Left forelimb (tissue), 1 donor: ENCODE data around the gene TNKS1BP1.
"Not testable (repeated sequence)": the region's sequence is repeated elsewhere in the genome, so short reads cannot be mapped to it uniquely, and the experiment has no call there.

ENCODE experiments used
- DNase-seq: peaks from one replicate; pipeline ENCODE4 v3.0.0-alpha.2; 2018; ENCODE audit warnings: low spot score

TNKS1BP1 gene

DNA sequence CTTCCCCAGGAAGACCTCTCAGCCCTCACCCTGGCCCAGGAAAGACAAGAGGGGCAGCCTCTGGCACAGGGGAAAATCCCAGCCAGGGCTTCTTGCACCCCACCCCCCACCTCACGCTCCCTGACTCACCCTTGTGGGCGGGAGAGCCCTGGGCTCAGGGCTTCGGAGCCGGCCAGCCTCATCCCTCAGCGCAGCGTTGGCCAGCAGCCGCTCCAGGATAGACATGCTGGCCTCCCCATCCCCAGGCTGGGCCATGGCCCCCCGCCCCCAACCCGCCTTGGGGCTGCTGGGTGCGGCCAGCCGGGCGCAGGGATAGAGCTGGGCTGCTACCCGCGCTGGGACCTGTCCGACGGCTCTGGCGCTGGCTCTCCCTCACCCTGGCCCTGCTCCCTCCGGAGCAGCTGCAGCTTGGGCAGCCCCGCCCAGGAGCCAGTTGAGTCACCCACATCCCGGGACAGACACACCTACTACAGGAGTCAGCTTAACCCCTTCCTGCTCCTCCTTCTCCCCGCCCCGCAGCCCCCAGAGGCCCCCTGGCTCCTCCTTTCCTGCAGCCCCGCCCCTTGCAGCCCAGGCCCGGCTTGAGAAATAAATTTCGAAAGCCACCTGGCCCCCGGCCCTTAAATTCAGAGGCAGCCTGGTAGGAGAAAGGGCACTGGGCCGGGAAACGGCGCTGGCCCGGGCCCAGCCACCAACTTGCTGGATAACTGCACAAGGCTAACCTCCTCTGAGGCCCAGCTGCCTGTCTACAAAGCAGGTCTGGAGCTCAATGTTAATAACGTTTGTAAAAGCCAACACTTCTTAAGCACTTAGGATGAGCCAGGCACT, 13.4 kb downstream of the TNKS1BP1 start:
- DNase-seq: peak; percentile 87

DNA sequence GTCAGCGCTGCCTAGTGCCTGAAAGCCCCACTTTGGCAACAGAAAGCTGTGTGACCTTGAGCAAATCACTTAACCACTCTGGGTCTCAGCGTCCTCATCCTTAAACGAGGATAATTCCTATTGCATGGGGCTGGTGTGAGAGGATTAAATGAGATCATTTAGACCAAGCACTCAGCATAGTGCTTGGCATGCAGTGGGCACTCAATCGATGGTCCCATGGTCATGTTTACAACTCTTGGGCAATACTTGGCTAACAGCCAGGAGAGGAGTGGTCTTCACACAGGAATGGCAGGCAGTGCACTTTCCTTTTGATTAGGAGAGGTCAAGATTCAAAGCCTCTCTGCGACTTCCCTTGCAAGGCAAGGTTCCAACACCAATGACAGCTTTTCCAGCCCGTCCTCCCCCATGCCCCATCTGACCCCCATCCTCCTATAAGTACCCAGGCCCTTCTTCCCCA, 14.1 kb downstream of the TNKS1BP1 start:
- DNase-seq: no peak

DNA sequence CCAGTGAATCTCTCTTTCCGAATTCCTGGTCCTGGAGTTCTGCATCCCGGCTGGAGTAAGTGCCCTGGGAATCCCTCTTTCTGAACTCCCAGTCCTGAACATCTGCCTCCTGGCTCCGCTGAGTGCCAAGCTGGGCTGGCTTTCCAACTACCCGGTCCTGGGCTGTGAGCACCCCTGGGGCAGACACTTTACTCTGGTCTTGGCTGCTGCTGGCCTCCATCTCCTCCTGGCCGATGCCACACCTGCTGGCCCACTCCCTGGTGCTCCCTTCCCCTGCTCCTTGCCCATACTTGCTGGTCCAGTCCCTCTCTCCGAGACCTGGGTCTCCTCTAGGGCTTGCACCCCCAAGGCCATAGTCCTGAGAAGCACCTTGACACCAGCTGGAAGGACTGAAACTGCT, 14.7 kb downstream of the TNKS1BP1 start:
- no peak for DNase-seq

DNA sequence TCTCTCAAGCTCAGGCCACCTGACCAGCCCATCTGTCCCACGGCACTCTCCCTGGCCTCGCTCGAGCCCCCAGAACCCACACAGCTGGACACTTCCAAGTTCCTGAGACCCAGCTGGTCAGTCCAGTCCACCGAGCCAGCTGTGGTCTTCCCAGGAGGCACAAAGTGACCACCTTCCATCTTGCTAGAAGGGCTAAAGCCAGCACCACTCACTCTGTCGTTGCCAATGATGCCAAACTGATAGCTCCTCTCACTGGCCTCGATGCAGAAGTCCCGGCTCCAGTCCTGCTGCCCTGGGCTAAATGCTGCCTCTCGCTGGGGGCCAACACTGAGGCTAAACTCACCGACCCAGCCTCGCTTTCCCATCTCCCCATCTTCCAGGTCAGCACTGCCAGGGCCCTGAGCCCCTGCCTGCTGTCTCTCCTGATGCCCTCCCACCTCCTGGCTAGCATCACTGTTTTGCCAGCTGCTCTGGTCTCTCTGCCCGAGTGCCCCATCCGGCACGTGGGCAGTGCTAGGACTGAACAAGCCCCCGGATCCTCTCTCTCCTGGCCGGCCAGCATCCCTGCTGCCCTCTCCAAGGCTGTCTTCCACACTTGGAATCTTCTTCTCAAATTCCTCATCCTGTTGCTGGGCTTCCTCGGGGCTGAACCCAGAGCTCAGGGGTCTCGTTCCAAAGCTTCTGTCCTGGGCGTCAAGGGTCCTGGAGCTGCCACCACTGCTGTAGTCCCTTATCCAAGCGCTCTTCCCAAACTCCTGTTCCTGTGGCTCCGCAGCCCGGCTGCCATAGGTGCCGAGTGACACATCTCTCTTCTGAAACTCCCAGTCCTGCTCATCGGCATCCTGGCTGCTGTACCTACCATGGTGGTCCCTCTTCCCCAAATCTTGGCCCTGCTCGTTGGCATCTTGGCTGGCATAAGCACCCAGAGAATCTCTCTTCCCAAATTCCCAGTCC, 15.4 kb downstream of the TNKS1BP1 start:
- no peak for DNase-seq

DNA sequence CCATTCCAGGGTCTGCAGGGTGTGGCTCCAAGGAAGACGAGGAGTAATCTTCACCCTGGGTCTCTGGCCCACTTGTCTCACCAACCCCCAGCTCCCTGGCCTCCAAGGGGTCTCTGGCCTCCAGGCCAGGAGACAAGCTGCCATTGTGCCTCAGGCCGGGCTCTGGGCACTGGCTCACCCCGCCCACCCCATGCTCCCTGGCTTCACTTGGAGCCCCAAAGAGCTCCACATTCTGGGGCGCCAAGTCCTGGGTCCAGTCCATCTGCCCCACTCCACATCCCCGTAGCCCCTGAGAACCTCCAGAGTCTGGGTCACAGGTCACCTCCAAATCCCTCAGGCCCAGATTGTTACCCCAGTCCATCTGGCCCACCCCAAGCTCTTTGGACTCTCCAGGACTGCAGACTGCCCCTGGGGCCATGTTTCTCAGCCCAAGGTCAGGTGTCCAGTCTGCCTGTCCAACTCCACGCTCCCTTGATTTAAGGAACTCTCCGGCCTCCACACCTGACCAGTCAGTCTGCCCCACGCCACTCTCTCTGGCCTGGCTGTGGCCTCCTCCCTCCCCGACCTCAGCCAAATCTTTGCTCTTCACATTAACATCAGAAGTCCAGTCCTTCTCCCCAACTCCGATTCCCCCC, 16.2 kb downstream of the TNKS1BP1 start:
- DNase-seq: no peak

DNA sequence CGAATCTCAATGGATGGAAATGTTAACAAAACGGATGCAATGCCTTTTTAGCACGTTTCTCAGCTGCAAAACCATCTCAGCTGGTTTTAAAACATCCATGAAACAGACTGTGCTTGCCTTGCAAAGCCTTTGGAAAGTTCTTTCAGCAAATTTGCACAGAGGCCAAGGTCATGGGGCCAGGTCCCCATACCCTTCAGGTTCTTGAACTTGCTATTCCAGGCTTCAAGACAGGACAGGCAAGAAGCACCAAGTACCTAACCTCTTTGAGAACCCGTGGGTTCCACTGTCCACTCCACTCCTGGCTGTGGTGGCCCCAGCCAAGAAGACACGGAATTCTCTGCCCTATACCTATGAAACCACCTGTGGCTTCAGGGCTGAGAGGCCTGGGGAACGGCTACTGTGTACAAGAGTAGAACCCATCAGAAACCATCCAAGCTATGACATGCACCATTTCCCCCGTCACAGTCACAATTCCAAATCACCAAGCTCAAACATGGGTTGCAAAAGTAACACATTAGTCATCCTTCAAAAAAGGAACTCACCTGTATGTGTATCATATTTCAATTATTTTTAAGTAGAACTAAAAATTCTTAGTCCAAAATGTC, 17.0 kb downstream of the TNKS1BP1 start:
- DNase-seq: no peak

DNA sequence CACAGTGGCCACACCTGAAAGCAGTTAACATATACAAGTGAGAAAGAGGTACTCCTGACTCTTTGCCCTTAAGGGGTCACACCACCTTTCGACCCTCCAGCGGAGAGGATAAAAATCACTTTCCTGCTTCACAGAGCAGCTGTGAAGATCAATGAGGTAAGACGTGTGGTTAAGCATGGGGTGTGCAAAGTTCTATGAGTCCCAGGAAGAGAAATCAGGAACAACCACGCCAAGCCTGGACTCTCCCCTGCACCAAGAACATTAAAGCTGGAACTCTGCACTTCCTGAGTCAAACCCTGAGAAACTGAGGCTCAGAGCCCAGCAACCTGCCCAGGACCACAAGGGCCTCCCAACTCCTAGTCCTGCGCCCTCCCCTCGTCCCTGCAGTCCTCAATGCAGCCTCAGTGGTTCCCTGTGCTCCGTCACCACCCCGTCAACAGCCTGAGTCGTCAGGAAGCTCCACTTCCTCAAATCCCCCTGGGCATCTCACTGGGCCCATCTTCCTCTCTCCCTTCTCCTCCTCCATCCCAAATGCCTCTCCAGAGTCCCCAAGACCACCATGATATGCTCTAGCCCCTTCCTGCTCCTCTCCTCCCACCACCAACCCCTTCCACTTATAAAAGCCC, 17.7 kb downstream of the TNKS1BP1 start:
- no peak for DNase-seq

DNA sequence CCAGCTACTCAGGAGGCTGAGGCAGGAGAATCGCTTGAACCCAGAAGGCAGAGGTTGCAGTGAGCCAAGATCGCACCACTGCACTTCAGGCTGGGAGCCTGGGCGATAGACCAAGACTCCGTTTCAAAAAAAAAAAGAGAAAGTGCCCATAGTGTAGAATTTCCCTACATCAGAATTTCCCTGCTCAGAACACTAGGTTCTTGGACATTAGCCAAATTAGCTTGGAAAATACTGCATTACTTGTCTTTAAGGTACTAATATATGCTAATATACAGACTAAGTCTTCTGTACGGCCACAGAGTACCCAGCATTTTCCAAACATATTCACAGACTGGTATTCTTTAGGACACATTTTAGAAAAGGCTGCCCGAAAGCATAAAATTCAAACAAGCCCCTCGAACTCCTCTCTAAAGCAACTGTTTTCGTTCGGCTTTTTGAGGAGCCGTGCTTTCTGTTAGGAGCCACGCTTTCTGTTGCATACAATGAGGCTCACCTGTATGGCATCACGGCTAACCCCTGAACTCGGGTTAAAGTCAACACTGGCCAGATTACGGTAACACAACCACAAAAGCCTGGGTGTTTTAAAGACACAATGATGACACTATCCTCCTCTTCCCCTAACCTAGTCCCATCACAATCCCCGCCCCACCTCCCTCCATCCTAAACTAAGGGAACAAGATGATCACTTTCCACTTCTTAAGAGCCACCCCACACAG, 18.4 kb downstream of the TNKS1BP1 start:
- DNase-seq: no peak

DNA sequence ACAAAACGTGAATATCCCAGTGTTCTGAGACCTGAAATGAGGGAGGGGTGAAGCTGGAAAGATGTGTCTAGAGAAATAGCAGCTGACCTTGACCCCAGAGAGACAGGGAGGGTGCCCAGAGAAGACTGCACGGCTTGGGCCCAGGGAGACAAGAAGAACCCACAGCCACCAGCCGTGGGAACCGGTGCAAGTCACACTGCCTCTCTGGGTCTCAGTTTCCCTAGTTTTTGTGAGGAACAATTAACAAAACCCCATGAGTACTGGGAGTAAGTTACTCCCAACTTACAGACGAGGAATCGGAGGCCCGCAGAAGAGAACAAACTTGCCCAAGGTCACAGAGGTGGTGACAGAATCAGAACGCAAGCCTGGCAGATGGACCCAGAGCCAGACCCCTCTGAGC, 19.2 kb downstream of the TNKS1BP1 start:
- DNase-seq: no peak

DNA sequence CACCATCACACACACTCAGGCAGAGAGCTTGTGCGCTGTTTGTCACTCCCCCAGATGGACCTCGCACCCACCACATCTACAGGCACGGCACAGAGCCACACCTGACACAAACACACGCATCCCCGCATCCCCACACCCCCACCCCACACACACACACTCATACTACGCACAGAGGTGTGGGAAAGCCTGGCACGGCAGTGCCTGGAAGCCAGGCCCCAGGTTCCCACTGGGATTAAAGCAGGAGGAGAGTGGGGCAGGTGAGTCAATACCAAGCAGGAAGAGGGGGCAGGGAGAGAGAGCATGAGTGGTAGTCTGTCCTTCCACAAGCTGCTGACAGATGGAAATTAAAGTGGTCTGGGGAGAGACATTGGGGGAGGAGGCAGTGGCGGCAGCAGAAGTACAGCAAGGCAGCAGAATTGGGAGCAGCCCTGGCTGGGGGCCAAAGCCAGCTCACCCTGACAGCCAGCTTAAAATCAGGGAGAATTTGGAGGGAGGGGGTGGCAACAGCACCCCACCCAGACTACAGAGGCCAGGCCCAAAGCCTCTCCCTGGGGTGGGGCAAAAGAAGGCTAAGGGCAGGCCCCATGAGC, 20.7 kb downstream of the TNKS1BP1 start:
- DNase-seq: no peak

DNA sequence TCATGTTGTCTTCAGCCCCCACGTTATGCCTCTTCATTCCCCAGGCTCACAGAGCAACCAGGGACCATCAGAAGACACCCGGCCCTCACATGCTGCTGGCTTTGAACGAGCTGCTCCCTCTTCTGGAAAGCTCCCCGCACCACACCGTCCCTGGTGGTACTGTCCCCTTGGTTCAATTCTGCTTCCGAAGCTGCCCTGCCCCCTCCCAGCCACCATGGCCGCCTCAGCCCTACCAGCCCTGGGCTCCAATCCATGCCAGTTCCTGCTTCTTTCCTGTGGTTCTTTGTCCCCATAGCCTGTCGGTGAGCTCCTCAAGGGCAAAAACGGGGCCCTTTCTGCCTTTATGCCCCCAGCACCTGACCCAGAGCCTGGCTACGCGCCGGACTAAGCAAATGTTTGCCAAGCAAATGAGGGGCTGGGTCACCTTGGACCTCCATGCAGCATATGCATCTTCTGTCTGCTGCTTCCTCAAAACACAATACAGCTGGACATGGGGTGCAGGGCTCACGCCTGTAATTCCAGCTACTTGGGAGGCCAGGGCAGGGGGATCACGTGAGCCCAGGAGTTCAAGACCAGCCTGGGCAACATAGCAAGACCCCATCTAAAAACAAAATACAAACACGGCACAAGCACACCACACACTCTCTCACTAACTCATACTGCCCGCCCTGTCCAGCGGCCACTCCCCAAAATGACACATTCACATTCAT, 21.3 kb downstream of the TNKS1BP1 start:
- no peak for DNase-seq

DNA sequence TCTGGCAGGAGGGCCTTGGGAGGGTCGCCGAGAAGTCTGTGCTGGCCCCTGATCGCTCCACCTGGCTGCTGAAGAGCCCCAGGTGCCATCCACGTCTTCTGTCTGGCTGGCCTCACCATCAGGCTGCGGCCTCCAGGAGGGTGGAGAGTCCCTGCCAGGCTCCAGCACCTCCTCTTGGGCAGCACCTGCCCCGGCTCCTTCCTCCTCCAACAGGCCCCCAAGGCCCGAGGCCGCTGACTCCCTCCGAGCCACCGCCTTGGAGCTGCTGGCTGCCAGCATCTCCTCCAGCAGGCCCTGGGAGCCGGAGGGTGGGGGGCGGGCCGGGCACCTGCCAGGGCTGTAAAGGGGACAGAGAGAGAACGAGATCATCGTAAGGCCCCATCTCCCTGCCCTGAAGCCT, 22.3 kb downstream of the TNKS1BP1 start:
- DNase-seq: no peak

DNA sequence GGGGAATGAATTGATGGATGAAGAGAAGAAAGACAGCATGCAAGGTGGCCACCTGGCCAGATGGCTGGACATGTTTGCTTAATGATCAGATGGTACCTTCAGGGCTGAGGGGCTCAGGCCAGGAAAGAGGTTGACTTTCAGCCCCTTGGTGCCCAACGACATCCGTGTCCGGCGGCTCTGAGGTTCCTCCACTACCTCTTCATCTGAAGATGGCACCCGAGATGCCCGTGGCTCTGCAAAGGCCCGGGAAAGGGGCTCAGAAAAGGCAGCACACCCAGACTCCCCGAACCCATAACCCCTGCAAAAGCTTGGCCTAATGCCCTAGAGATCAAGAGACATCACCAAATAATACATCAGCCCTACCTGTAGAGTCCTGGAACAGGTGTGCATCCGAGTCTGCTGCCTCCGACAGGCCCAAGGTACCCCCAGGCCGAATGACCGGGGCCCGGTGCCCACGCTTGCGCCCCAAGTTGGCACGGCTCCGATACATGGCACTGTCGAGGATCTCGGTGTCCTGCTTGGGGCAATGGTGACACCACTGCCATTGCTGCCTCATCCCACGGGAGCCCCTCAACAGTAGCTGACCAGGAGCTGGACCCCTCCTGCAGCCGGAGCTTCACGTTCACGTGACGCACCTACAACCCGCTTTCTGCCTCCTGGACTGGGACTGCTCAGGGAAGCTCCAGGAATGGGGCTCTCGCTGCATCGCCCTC, 22.9 kb downstream of the TNKS1BP1 start:
- no peak for DNase-seq

DNA sequence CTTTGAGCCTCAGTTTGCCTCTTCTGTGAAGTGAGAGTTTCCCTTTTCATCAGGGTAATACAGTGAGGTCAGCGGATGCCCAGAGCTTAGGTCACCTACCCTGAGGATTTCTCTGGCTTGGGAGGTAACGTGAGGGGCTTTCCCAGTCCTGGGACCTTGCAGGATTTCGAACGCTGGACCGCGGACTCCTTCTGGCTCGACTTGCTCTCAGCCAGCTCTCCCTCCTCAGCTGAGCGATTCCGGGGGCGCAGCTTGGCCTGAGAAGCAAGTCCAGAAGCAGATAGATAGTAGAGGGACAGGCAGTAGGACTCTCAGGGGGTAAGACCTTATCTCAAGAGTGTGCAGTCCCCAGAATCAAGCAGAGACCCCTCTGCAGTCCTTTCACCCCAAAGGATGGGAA, 24.0 kb downstream of the TNKS1BP1 start:
- no peak for DNase-seq

DNA sequence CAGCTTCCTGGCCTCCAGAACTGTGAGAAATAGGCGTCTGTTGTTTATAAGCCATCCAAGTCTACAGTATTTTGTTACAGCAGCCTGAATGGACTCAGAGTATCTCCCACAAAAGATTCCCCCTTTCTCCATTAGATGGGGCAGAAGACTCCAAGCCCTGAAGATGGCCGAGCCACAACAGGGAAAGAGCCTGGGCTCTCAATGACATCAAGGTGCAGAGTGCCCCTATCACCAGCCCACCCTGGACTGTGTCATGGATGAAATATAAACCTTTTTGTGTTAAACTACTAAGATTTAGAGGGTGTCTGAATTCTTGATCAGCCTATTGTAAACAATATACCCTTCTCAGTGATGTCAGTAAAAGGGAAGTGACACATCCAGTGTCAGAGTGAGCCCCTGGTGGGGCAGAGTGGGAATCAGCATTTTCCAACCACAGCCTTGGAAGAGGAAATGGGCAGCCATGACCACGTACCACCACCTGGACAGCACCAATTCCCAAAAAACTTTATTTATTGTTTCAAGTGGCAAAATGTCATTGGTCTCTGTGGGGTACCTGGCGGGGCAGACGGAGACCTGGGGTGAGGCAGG, 25.5 kb downstream of the TNKS1BP1 start:
- DNase-seq: no peak

DNA sequence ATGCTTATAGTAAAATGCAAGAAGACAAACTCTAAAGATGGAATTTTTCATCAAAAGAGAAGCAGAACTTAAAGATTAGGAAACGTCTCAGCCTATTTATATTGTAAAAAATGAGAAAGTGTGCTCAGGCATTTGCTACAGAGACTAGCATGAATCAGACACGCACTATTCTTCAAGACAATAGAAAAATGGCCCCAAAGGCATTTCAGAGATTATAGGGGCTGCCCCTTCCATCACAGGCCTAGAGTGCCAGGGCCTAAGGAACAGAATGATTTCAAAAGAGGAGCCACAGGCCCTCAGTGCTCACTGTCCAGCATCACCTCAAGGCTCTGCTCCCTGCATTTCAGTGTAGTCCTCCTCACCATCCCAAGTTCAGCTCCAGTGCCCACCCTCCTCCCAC, 27.5 kb downstream of the TNKS1BP1 start:
- DNase-seq: no peak

DNA sequence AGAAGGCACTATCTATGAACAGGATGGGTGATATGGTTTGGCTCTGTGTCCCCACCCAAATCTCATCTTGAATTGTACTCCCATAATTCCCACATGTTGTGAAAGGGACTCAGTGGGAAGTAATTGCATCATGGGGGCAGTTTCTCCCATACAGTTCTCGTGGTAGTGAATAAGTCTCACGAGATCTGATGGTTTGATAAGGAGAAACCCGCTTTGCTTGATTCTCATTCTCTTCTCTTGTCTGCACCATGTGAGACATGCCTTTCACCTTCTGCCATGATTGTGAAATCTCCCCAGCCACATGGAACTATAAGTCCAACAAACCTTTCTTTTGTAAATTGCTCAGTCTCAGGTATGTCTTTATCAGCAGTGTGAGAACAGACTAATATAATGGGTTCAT, 28.5 kb downstream of the TNKS1BP1 start:
- DNase-seq: not testable (repeated sequence)

DNA sequence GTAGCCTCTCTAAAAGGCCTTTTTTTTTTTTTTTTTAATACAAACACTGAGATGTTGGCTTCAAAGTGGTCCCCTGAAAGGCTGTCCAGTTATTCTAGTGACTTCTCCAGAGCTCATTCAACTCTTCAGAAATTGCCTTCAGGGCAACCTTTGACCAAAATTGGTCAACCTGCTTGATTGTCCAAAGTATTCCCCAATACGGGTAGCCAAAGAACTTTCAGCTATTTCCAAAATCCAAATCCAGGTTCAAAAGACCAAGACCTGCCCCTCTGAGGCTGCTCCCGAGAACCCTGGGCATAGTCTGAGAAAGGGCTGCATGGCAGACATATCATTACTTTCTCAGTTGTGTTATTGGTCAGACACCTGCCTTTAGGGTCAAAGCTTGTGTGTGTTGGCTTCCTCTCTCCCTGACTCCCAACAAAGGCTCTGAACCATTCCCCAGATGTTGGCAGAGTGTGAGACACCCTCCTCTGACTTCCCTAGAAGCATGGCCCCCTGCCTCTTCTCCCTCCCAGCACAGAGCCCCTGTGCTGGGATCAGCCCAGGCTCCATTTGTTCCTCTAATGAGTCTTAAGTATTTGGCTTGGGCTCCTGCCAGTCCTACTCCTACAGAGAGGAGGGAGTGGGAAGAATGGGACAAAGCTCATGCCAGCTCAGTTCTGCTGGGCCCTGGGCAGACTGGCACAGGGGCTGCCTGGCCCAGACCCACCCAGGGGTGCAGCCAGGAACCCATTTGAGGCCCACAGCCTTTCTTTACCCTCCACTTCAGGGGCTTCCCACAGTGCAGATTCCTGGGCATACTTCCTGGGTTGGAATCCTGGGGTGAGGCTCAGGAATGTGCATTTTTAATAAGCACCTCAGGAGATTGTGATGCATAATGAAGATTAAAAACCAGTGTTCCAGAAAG, 30.3 kb downstream of the TNKS1BP1 start:
- no peak for DNase-seq
